ENCODE data around the gene TTYH3.
"Not testable (repeated sequence)": the region's sequence is repeated elsewhere in the genome, so short reads cannot be mapped to it uniquely, and the experiment has no call there.

The TTYH3 gene

DNA sequence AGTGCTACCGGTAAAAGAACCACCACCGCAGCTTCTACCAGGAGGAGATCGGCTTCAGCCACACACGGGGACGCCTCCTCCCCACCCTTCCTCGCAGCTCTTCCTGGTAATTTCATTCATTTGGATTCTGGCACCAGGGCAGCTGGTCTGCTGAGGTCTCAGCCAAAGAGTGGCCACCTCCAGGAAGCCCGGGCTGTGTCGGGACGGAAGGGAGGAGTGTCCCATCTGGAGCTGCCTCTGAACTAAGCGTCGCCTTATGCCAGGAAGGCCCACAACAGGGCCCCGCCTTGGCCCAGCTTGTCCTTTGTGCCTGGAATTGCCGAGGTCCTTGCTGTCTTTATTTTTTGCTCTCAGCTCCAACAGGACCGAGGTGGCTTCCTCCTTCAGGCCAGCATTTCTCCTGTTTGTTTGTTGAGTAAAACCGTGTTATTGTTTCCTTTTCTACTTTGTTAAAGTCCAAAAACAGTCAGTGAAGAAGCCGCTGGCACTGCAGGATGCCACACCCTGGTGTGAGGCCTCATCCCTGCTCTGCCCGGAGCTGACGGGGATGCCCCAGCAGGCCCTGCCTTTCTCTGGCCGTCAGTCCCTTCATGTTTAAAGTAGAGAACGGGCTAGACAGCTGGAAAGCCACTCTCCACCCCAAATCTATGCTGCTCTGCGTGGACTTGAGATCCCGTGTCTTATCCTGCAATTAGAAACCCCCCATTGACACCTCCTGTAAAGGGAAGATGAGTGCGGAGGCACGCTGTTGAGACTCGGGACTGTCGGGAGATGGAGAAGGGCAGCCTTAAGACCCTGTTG is 24.5 kb upstream of the TTYH3 start:
- TF ChIP-seq, protein P1, sequence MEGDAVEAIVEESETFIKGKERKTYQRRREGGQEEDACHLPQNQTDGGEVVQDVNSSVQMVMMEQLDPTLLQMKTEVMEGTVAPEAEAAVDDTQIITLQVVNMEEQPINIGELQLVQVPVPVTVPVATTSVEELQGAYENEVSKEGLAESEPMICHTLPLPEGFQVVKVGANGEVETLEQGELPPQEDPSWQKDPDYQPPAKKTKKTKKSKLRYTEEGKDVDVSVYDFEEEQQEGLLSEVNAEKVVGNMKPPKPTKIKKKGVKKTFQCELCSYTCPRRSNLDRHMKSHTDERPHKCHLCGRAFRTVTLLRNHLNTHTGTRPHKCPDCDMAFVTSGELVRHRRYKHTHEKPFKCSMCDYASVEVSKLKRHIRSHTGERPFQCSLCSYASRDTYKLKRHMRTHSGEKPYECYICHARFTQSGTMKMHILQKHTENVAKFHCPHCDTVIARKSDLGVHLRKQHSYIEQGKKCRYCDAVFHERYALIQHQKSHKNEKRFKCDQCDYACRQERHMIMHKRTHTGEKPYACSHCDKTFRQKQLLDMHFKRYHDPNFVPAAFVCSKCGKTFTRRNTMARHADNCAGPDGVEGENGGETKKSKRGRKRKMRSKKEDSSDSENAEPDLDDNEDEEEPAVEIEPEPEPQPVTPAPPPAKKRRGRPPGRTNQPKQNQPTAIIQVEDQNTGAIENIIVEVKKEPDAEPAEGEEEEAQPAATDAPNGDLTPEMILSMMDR (IDR thresholded peaks at IDR 0.05; ENCODE audit: extremely low read depth, insufficient read depth, missing control alignments) = no peak
- in situ Hi-C loops (cut with MboI; ENCODE audit: low pct_unique_long_range_greater_than_20kb, low sequenced_read_pairs, unreplicated experiment) = no loop called here
- DNase-seq (ENCODE audit: low spot score) = no peak

DNA sequence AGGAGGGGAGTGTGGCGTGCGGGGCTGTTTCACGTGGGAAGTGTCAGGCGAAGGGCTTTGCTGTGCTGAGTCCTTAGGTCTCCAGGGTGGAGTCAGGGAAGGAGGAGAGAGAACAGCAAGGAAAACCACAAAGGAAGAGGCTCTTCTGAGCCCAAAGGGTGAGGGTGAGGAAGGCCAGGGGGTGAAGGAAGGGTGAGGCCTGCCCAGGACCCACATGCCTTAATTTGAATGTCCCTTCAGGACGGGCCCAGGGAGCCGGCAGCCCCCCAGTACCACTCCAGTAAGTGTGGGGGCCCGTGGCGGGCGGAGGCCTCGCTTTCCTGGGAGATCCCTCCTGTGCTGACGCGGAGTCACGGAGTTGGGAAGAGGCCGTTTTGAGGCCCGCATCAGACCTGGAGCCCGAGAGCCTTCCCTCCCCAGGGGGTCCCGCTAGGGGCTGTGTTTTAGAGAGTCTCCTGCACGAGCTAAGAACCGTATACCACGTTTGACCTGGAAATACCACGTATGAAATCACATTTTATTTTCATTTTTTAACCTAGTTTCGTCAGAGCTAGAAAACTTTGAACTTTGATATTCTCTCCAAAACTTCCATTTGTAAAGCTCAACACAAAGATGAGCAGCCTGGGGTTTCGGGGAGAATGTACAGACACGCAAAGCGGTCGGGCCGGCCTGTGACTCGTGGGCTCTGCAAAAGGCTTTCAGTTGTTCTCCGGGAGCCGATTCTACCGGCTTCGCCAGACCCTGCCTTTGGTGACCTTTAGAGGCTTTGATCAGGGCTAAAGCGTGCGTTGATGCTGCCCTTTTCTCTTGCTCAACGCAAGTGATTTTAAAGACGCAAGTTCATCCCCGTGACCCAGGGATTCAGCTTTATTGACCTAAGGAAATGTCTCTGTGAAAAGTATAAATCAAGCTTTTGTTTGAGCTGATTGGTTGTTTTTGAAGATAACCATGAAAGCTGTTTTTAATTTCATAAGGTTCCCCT is 23.6 kb upstream of the TTYH3 start:
- DNase-seq (ENCODE audit: low spot score) = no peak
- in situ Hi-C loops (cut with MboI; ENCODE audit: low pct_unique_long_range_greater_than_20kb, low sequenced_read_pairs, unreplicated experiment) = no loop called here
- TF ChIP-seq, protein P1 (IDR thresholded peaks at IDR 0.05; ENCODE audit: extremely low read depth, insufficient read depth, missing control alignments) = no peak

DNA sequence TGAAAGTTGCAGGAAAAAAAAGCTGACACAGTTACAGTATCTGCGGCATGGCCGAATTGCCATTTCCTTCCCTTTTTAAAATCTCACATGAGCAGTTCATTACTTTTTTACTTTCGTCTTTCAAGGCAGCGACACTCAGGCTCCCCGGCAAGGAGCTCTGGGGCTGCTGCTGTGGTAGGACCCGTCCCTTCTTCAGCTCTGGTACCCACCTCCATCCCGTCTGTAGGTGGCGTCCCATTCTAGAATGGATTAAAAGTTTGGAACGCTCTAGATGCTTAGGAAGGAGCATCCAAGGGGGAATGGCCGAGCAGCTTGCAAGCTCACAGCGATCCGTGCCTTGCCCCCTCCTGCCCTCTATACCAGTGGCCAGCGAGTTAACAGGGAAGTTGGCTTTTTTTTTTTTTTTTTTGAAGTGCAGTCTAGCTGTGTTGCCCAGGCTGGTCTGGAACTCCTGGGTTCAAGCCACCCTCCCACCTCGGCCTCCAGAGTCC is 22.8 kb upstream of the TTYH3 start:
- TF ChIP-seq, protein P1 (IDR thresholded peaks at IDR 0.05; ENCODE audit: extremely low read depth, insufficient read depth, missing control alignments) = peak; percentile 54
- peak; percentile 82 for DNase-seq (ENCODE audit: low spot score)
- in situ Hi-C loops (cut with MboI; ENCODE audit: low pct_unique_long_range_greater_than_20kb, low sequenced_read_pairs, unreplicated experiment) = no loop called here

DNA sequence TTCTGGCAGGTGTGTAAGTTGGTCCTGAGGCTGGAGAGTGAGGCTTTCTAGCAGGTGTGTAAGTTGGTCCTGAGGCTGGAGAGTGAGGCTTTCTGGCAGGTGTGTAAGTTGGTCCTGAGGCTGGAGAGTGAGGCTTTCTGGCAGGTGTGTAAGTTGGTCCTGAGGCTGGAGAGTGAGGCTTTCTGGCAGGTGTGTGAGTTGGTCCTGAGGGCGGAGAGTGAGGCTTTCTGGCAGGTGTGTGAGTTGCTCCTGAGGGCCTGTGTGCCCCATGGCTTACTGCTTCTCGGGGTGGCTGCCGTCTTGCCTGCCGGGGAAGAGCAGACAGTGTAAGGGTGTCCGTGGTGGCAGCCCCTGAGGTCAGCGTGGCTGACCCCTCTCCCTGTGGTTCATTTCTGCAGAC is 22.1 kb upstream of the TTYH3 start:
- in situ Hi-C loops (cut with MboI; ENCODE audit: low pct_unique_long_range_greater_than_20kb, low sequenced_read_pairs, unreplicated experiment); DNase-seq (ENCODE audit: low spot score): not testable (repeated sequence)

DNA sequence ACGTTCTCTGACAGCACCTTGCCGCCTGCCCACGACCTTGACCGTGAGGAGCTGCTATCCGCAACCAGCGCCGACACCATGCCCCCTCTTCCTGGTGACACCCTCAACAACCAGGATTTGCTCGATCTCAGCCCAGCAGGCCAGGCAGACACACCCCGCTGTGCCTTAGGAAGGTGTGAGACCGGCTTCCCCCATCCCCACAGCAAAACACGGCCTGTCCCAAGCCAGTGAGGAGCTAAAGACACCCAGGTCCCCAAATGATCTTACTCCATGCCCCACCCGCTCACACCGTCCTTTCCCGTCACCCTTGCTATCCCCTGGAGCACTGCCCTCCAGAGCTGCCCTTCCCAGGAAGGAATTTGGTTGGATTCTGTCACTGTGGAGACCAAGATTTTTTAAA is 21.3 kb upstream of the TTYH3 start:
- in situ Hi-C loops (cut with MboI; ENCODE audit: low pct_unique_long_range_greater_than_20kb, low sequenced_read_pairs, unreplicated experiment) = no loop called here
- TF ChIP-seq, protein P1 (IDR thresholded peaks at IDR 0.05; ENCODE audit: extremely low read depth, insufficient read depth, missing control alignments) = no peak
- no peak for DNase-seq (ENCODE audit: low spot score)

DNA sequence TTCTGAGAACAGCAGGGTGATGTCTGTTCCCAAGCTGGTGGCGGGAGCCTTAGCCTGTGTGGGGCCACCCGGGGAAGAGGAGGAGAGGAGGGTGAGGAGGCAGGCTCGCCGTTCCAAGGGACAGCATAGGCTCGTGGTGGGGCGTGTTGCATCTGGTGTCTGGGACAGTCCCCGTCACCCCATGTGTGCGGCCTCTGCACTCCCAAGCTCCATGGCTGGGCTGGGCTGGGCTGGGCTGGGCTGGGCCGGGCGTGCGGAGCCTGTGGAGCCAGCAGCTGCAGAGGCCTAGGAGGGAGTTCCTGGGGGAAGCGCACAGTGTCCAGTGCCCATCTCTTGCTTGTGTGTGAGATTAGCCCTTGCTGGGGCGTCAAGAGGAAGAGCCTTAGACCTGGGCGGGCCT is 20.9 kb upstream of the TTYH3 start:
- in situ Hi-C loops (cut with MboI; ENCODE audit: low pct_unique_long_range_greater_than_20kb, low sequenced_read_pairs, unreplicated experiment) = no loop called here
- DNase-seq (ENCODE audit: low spot score) = no peak
- TF ChIP-seq, protein P1 (IDR thresholded peaks at IDR 0.05; ENCODE audit: extremely low read depth, insufficient read depth, missing control alignments) = no peak
